NT2/D1 (cell line): ENCODE data around the gene PROSER3.

Experiments
- SUZ12 ChIP-seq: IDR thresholded peaks from 2 replicates; pipeline ENCODE4 v1.6.1; 2011; ENCODE audit not compliant: insufficient read length, insufficient read depth; ENCODE audit errors: extremely low read depth
- YY1 ChIP-seq: IDR thresholded peaks from 2 replicates; pipeline ENCODE4 v1.6.1; 2011; ENCODE audit not compliant: insufficient read length, insufficient read depth
- ZNF274 ChIP-seq: IDR thresholded peaks from 2 replicates; pipeline ENCODE4 v1.6.1; 2011; ENCODE audit warnings: mild to moderate bottlenecking, low read depth, low read length

- TF ChIP-seq ZNF274 (no peak), YY1 (no peak), SUZ12 (no peak)
Measured at GRCh38 chr19:35773020-35773806, 15.2 kb downstream of the PROSER3 start.
